ENCODE results near the gene EPAS1. TPM values are rescaled to one million over a fixed set of nuclear protein-coding genes. Genes with fewer than 3 reads are reported as not detected.

The EPAS1 gene
- total RNA-seq, 1 donor from 2014 or later, result 5.1 TPM

DNA sequence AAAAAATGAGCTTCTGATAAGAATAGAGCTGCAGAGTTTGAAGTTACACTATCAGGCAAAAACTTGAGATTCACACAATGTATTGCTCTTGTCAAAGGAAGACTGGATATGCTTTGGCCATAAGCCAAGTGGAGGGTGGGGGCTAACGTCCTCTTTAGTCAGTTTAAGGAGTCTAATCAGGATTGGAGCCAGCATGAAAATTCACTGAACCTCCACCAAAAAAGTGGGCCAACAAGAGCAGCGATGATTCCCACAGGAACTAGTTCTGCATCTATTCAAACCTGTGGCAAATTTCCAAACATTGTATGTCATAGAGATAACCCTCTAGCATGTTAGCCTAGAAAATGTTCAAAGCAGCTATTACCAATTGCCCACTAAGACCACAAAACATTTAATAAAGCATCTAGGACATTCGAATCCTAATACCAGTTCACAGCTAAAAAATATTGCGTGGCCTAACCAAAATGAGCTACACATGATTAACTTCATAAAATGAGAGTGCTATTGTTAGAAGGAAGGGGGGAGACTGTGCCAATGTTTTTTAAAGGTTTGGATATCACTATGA lies 138.7 kb downstream of the EPAS1 start:
- H3K4me1 Mint-ChIP-seq (ENCODE audit: low read depth), result peaks cover 4% of the 10 kb centered on the region
- no peaks in the 10 kb centered on the region for H3K9me3 Mint-ChIP-seq (ENCODE audit: low read depth)
- TF ChIP-seq, protein P1, sequence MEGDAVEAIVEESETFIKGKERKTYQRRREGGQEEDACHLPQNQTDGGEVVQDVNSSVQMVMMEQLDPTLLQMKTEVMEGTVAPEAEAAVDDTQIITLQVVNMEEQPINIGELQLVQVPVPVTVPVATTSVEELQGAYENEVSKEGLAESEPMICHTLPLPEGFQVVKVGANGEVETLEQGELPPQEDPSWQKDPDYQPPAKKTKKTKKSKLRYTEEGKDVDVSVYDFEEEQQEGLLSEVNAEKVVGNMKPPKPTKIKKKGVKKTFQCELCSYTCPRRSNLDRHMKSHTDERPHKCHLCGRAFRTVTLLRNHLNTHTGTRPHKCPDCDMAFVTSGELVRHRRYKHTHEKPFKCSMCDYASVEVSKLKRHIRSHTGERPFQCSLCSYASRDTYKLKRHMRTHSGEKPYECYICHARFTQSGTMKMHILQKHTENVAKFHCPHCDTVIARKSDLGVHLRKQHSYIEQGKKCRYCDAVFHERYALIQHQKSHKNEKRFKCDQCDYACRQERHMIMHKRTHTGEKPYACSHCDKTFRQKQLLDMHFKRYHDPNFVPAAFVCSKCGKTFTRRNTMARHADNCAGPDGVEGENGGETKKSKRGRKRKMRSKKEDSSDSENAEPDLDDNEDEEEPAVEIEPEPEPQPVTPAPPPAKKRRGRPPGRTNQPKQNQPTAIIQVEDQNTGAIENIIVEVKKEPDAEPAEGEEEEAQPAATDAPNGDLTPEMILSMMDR (IDR thresholded peaks at IDR 0.05; ENCODE audit: unreplicated experiment), result no peak
- H3K36me3 Mint-ChIP-seq (ENCODE audit: insufficient read depth), result no peaks in the 10 kb centered on the region
- no peak overlapping the region for H3K27ac Mint-ChIP-seq
- DNase-seq (ENCODE audit: low spot score, unreplicated experiment), result no peak
- peaks cover 5% of the 10 kb centered on the region for H3K27me3 Mint-ChIP-seq
- no peak overlapping the region for H3K4me3 Mint-ChIP-seq (ENCODE audit: low read depth)

Other genes with a start within 250 kb of the EPAS1 start
- gene TMEM247, start 182.2 kb downstream of the EPAS1 start, total RNA-seq, result not detected in 2 replicates
- 39.9 and 40.7 TPM in 2 replicates for gene RHOQ, start 245.1 kb downstream of the EPAS1 start, total RNA-seq
- 5.1 and 7.4 TPM in 2 replicates for gene ATP6V1E2, start 245.2 kb downstream of the EPAS1 start, total RNA-seq